ENCODE results near the gene BCL2L1. TPM values are rescaled to one million over a fixed set of nuclear protein-coding genes. Genes with fewer than 3 reads are reported as not detected.

The BCL2L1 gene
- polyA plus RNA-seq, 5 donors: 46.6 to 59.8 (median 55.4) TPM

- no peak for DNase-seq
Observed at GRCh38 chr20:31711179-31712111, 11.2 kb downstream of the BCL2L1 start.

GRCh38 chr20:31710423-31711108, 12.1 kb downstream of the BCL2L1 start:
- no peak for DNase-seq

GRCh38 chr20:31709939-31710338, 12.7 kb downstream of the BCL2L1 start:
- no peak for DNase-seq

- no peak for DNase-seq
Observed at GRCh38 chr20:31708736-31709534, 13.7 kb downstream of the BCL2L1 start.

GRCh38 chr20:31707994-31708735, 14.5 kb downstream of the BCL2L1 start:
- DNase-seq: no peak

- DNase-seq: no peak
Observed at GRCh38 chr20:31707258-31707615, 15.4 kb downstream of the BCL2L1 start.

GRCh38 chr20:31706607-31707257, 15.9 kb downstream of the BCL2L1 start:
- DNase-seq: no peak

- DNase-seq: no peak
Observed at GRCh38 chr20:31705598-31706597, 16.8 kb downstream of the BCL2L1 start.

- DNase-seq: no peak
Observed at GRCh38 chr20:31705191-31705590, 17.5 kb downstream of the BCL2L1 start.

GRCh38 chr20:31704225-31705119, 18.2 kb downstream of the BCL2L1 start:
- DNase-seq: peak in 1 of 2 donors; percentile 50

- DNase-seq: no peak
Observed at GRCh38 chr20:31701591-31701990, 21.1 kb downstream of the BCL2L1 start.

GRCh38 chr20:31700747-31701146, 21.9 kb downstream of the BCL2L1 start:
- no peak for DNase-seq

- DNase-seq: no peak
Observed at GRCh38 chr20:31699801-31700728, 22.6 kb downstream of the BCL2L1 start.

- DNase-seq: no peak
Observed at GRCh38 chr20:31698803-31699718, 23.6 kb downstream of the BCL2L1 start.

- no peak for DNase-seq
Observed at GRCh38 chr20:31698243-31698802, 24.3 kb downstream of the BCL2L1 start.

Data from right lung (tissue), 5 donors.